ENCODE data around the gene LSM14A.

- TF ChIP-seq ZBTB7A (tag by site-specific recombination; IDR thresholded peaks at IDR 0.05; ENCODE audit: low read depth) = no peak
- no peak for TF ChIP-seq ZNF223 (tag by site-specific recombination; IDR thresholded peaks at IDR 0.05)
- TF ChIP-seq ELK4 (IDR thresholded peaks at IDR 0.05; ENCODE audit: borderline replicate concordance, low read depth, low read length) = no peak
- no peak for TF ChIP-seq CTCF (tag by site-specific recombination; IDR thresholded peaks at IDR 0.05)
- no peak for TF ChIP-seq SCRT2 (tag by site-specific recombination; IDR thresholded peaks at IDR 0.05)
- no peak for TF ChIP-seq SETDB1 (IDR thresholded peaks at IDR 0.05; ENCODE audit: insufficient read length, low read length)
- TF ChIP-seq ZNF792 (tag by site-specific recombination; IDR thresholded peaks at IDR 0.05) = no peak
- TF ChIP-seq, protein P1, sequence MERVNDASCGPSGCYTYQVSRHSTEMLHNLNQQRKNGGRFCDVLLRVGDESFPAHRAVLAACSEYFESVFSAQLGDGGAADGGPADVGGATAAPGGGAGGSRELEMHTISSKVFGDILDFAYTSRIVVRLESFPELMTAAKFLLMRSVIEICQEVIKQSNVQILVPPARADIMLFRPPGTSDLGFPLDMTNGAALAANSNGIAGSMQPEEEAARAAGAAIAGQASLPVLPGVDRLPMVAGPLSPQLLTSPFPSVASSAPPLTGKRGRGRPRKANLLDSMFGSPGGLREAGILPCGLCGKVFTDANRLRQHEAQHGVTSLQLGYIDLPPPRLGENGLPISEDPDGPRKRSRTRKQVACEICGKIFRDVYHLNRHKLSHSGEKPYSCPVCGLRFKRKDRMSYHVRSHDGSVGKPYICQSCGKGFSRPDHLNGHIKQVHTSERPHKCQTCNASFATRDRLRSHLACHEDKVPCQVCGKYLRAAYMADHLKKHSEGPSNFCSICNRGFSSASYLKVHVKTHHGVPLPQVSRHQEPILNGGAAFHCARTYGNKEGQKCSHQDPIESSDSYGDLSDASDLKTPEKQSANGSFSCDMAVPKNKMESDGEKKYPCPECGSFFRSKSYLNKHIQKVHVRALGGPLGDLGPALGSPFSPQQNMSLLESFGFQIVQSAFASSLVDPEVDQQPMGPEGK (tag by site-specific recombination; IDR thresholded peaks at IDR 0.05) = no peak
- TF ChIP-seq, protein P2, sequence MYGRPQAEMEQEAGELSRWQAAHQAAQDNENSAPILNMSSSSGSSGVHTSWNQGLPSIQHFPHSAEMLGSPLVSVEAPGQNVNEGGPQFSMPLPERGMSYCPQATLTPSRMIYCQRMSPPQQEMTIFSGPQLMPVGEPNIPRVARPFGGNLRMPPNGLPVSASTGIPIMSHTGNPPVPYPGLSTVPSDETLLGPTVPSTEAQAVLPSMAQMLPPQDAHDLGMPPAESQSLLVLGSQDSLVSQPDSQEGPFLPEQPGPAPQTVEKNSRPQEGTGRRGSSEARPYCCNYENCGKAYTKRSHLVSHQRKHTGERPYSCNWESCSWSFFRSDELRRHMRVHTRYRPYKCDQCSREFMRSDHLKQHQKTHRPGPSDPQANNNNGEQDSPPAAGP (tag by site-specific recombination; IDR thresholded peaks at IDR 0.05) = no peak
- TF ChIP-seq ZFP37 (tag by site-specific recombination; IDR thresholded peaks at IDR 0.05) = no peak
- TF ChIP-seq ZSCAN5A (tag by site-specific recombination; IDR thresholded peaks at IDR 0.05) = no peak
These were observed 104.9 kb downstream of the LSM14A start for GRCh38 chr19:34277244-34277643.
